Measurements from ENCODE around the gene TTC6.

TTC6 gene

DNA sequence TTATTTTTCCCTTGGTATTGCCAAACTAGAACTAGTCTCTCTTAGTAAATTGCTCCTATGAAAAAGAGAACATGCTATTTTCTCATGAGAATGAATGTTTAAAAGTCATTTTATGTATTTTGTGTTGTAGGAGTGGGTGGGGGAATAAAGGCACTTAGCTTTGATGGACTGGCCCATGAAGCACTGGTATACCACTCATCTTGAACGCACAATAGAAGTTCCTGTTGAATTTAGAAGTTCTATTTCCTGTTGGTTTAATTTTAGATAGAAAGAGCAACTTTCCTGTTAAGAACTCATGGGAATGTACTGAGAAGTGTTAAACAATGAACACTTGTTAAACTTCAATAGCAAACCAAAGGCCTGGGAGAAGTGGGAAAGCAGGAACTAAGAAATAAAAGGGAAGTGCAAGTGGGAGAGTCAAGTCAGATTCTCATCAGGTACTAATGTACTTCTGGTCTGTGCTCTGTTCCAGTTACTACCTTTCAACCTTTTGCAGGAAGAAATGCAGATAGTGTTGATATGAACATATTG lies 23.1 kb downstream of the TTC6 start:
- Histone ChIP-seq H3K27ac (no peak overlapping the region), H3K4me3 (no peak overlapping the region), H3K36me3 (no peaks in the 10 kb centered on the region), H3K9me3 (peaks cover 0 to 22% (median 22%) of the 10 kb centered on the region in 3 donors), H3K27me3 (peaks cover 0 to 27% of the 10 kb centered on the region in 2 donors), H3K4me1 (peaks cover 0 to 10% (median 7%) of the 10 kb centered on the region in 4 donors)
- no peak for DNase-seq
- TF ChIP-seq, protein P1, sequence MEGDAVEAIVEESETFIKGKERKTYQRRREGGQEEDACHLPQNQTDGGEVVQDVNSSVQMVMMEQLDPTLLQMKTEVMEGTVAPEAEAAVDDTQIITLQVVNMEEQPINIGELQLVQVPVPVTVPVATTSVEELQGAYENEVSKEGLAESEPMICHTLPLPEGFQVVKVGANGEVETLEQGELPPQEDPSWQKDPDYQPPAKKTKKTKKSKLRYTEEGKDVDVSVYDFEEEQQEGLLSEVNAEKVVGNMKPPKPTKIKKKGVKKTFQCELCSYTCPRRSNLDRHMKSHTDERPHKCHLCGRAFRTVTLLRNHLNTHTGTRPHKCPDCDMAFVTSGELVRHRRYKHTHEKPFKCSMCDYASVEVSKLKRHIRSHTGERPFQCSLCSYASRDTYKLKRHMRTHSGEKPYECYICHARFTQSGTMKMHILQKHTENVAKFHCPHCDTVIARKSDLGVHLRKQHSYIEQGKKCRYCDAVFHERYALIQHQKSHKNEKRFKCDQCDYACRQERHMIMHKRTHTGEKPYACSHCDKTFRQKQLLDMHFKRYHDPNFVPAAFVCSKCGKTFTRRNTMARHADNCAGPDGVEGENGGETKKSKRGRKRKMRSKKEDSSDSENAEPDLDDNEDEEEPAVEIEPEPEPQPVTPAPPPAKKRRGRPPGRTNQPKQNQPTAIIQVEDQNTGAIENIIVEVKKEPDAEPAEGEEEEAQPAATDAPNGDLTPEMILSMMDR (IDR thresholded peaks at IDR 0.05), result no peak
- intact Hi-C loops (cut with DNase I; ENCODE audit: low total_unique reads), result no loop called here

DNA sequence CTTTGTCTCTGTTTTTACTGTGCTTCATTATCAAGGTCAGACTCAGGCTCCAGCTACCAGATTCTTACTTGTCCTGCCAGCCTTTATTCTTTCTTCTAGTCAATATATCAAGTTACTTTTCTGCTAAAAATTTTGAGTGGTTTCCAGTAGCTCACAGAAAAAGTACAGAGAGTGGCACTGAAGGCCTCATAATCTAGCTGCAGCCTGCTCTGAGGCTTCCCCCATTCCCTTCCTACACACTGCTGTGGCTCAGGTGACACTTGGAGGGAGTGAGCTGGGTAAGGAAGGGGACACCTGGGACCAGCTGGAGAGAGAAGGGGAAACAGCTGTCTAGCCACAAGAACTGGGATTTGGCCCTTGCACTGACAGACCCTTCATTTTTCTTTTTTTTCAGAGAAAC lies 25.4 kb downstream of the TTC6 start:
- Histone ChIP-seq H3K9me3 (peaks cover 0 to 7% (median 7%) of the 10 kb centered on the region in 3 donors), H3K27me3 (peaks cover 0 to 38% of the 10 kb centered on the region in 2 donors), H3K4me1 (peaks cover 0 to 10% (median 7%) of the 10 kb centered on the region in 4 donors), H3K27ac (no peak overlapping the region), H3K36me3 (no peaks in the 10 kb centered on the region), H3K4me3 (no peak overlapping the region)
- TF ChIP-seq, protein P1 (IDR thresholded peaks at IDR 0.05), result no peak
- intact Hi-C loops (cut with DNase I; ENCODE audit: low total_unique reads), result no loop called here
- DNase-seq, result no peak

DNA sequence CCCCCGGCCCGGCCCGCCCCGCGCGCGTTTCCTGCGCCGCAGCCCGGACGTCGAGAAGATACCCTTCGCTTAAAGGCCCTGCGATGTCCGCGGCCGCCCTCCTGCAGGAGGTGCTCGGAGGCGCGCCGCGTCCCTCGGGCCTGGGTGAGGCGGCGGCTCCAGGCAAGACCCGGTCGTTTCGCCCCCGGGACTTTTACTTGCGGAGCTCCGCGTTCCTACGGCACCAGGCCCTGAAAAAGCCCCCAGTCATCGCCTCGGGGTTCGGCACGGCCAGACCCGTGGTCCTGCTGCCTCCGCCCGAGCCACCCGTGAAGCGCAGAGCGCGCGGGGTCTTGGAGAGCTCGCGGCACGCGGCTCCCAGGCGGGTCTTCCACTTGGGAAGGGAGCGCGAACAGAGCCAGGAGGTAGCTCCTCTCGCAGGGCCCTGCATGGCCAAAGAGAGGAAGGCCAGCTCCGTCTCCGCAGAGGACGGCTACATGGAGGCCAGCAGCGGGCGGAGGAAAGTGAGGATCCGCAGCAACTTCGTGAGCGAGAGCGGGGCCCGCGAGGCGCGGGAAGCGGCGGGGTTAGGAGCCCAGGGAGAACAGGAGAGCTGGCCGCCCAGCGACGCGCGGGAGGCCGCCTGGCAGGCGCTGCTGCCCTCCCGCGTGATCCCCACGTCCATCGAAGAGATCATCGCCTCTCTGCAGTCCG lies 26.9 kb downstream of the TTC6 start:
- DNase-seq, result no peak
- TF ChIP-seq, protein P1 (IDR thresholded peaks at IDR 0.05), result no peak

DNA sequence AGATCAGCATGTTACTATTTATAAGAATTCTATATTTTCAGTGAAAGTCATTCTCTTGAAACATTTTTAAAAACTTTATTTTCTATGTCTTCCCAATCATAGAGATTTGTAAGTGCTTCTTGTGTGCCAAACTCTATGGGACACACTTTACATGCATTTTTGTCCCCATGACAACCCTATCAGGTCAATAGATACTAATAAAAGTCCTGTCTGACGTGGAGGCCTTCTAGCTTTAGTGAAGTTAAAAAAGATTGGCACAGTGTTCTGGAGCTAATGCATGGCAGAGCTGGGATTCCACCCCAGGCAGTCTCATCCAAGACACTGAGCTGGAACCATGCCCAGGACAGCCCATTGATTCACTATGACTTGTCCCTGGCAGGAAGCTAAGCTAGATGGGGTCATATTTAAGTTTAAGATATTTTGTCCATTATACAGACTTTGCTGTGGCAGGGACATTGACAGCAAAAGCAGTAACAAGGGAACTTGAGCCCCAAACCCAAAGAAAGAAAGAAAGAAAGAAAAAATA lies 28.1 kb downstream of the TTC6 start:
- intact Hi-C loops (cut with DNase I; ENCODE audit: low total_unique reads), result no loop called here
- peaks cover 0 to 10% (median 7%) of the 10 kb centered on the region in 4 donors for H3K4me1 ChIP-seq
- no peak overlapping the region for H3K27ac ChIP-seq
- no peaks in the 10 kb centered on the region for H3K36me3 ChIP-seq
- H3K9me3 ChIP-seq, result peaks cover 0 to 6% (median 0%) of the 10 kb centered on the region in 3 donors
- TF ChIP-seq, protein P1 (IDR thresholded peaks at IDR 0.05), result no peak
- peaks cover 0 to 38% of the 10 kb centered on the region in 2 donors for H3K27me3 ChIP-seq
- no peak for DNase-seq
- no peak overlapping the region for H3K4me3 ChIP-seq

More for the DNA sequence above, 26.9 kb downstream of the TTC6 start:
- no peaks in the 10 kb centered on the region for H3K9me3 ChIP-seq
- intact Hi-C loops (cut with DNase I; ENCODE audit: low total_unique reads), result no loop called here
- peaks cover 0 to 10% (median 7%) of the 10 kb centered on the region in 4 donors for H3K4me1 ChIP-seq
- H3K4me3 ChIP-seq, result peak overlapping the region in 1 of 2 donors; percentile 30
- peaks cover 0 to 38% of the 10 kb centered on the region in 2 donors for H3K27me3 ChIP-seq
- no peaks in the 10 kb centered on the region for H3K36me3 ChIP-seq
- H3K27ac ChIP-seq, result no peak overlapping the region

DNA sequence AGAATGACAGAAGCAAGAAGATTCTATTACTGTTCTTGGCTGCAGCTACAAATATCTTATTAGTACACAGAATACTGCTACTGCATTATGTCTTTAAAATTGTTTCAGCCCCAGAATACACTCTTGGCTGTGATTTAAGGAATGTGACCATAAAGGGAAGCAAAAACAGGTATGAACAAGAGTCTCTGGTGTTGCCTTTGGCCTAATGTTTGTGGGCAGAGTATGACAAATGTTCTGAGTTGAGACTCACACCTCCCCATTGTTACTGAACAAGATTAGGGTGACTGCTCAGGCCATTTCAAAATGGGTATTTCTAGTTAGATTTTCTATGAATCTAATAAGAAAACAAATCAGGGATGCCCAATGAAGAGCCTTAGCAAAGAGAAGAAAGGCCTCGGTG lies 28.5 kb downstream of the TTC6 start:
- H3K36me3 ChIP-seq, result no peaks in the 10 kb centered on the region
- H3K27ac ChIP-seq, result no peak overlapping the region
- TF ChIP-seq, protein P1 (IDR thresholded peaks at IDR 0.05), result no peak
- H3K4me3 ChIP-seq, result no peak overlapping the region
- H3K9me3 ChIP-seq, result peaks cover 0 to 6% (median 0%) of the 10 kb centered on the region in 3 donors
- peaks cover 0 to 38% of the 10 kb centered on the region in 2 donors for H3K27me3 ChIP-seq
- intact Hi-C loops (cut with DNase I; ENCODE audit: low total_unique reads), result no loop called here
- peaks cover 0 to 10% (median 7%) of the 10 kb centered on the region in 4 donors for H3K4me1 ChIP-seq
- no peak for DNase-seq
